GM23338 (cell line): Measurements from ENCODE around the gene C16orf86. TPM values are rescaled to one million over a fixed set of nuclear protein-coding genes. Genes with fewer than 3 reads are reported as not detected.

Experiments
- ATAC-seq: fragments of 200-7000 bp; cut with Tn5 transposase; 3 replicates; pipeline ENCODE4 v1.9.1; 2020
- DNase-seq: peaks from one replicate; pipeline ENCODE4 v3.0.0-alpha.2; 2015; ENCODE audit warnings: low spot score
- H2AFZ ChIP-seq: fragments of 200-600 bp; sonication (generic); 2 replicates; pipeline ENCODE4 v1.8.0; 2016; ENCODE audit warnings: antibody characterized with exemption, mild to moderate bottlenecking, moderate library complexity
- H3F3A ChIP-seq: fragments of 200-600 bp; sonication (generic); replicated peaks from 2 replicates; pipeline ENCODE4 v1.8.0; 2017; ENCODE audit warnings: antibody characterized with exemption, mixed run types, low read depth
- H3K27ac ChIP-seq: fragments of 200-600 bp; sonication (generic); 2 replicates; pipeline ENCODE4 v1.6.1; 2016; ENCODE audit warnings: low read depth
- H3K27me3 ChIP-seq: fragments of 200-600 bp; sonication (generic); 2 replicates; pipeline ENCODE4 v1.8.0; 2016; ENCODE audit warnings: mild to moderate bottlenecking, mixed run types, moderate library complexity; ENCODE audit not compliant: insufficient read depth
- H3K36me3 ChIP-seq: fragments of 200-600 bp; sonication (generic); 2 replicates; pipeline ENCODE4 v1.8.0; 2016; ENCODE audit warnings: mild to moderate bottlenecking; ENCODE audit not compliant: insufficient read depth
- H3K4me1 ChIP-seq: fragments of 200-600 bp; sonication (generic); 2 replicates; pipeline ENCODE4 v1.8.0; 2016; ENCODE audit warnings: mild to moderate bottlenecking, moderate library complexity; ENCODE audit not compliant: insufficient read depth
- H3K4me2 ChIP-seq: fragments of 200-600 bp; sonication (generic); 2 replicates; pipeline ENCODE4 v1.7.1; 2017; ENCODE audit warnings: mixed run types
- H3K4me3 ChIP-seq: fragments of 200-600 bp; sonication (generic); 2 replicates; pipeline ENCODE4 v1.6.1; 2016; ENCODE audit warnings: mixed run types
- H3K79me2 ChIP-seq: fragments of 200-600 bp; sonication (generic); replicated peaks from 2 replicates; pipeline ENCODE4 v1.8.0; 2017; ENCODE audit warnings: mild to moderate bottlenecking; ENCODE audit not compliant: insufficient read depth
- H3K9me2 ChIP-seq: fragments of 200-600 bp; sonication (generic); 2 replicates; pipeline ENCODE4 v1.8.0; 2017; ENCODE audit not compliant: insufficient read depth
- H4K20me1 ChIP-seq: fragments of 200-600 bp; sonication (generic); replicated peaks from 2 replicates; pipeline ENCODE4 v1.8.0; 2017; ENCODE audit warnings: mild to moderate bottlenecking; ENCODE audit not compliant: insufficient read depth
- H3K27ac Mint-ChIP-seq: 2 replicates; pipeline ENCODE4 v1.8.0; 2020; ENCODE audit warnings: inconsistent platforms, mild to moderate bottlenecking, moderate library complexity, mixed read lengths
- H3K27me3 Mint-ChIP-seq: 3 replicates; pipeline ENCODE4 v1.8.0; 2022; ENCODE audit warnings: low read depth, mild to moderate bottlenecking, moderate library complexity, mixed read lengths, inconsistent platforms; ENCODE audit not compliant: insufficient read depth, poor library complexity
- H3K36me3 Mint-ChIP-seq: 3 replicates; pipeline ENCODE4 v1.8.0; 2021; ENCODE audit warnings: low read depth, mild to moderate bottlenecking, inconsistent platforms, moderate library complexity, mixed read lengths
- H3K4me1 Mint-ChIP-seq: 3 replicates; pipeline ENCODE4 v1.8.0; 2020; ENCODE audit warnings: mild to moderate bottlenecking, inconsistent platforms, mixed read lengths
- H3K4me3 Mint-ChIP-seq: 3 replicates; pipeline ENCODE4 v1.8.0; 2021; ENCODE audit warnings: moderate library complexity, mild to moderate bottlenecking, inconsistent platforms, mixed read lengths
- H3K9me3 Mint-ChIP-seq: 3 replicates; pipeline ENCODE4 v1.8.0; 2020; ENCODE audit warnings: moderate library complexity, mild to moderate bottlenecking, inconsistent platforms, mixed read lengths
- CREB1 ChIP-seq: fragments of 250-450 bp; sonication (Bioruptor Pico); IDR thresholded peaks from 2 replicates; pipeline ENCODE4 v1.5.0; 2020; ENCODE audit warnings: low read depth, mild to moderate bottlenecking, moderate library complexity
- CTCF ChIP-seq, 2 experiments: fragments of 200-600 bp in 1 of 2; sonication (generic) in 1 of 2; conservative IDR thresholded peaks; 2 replicates each; pipeline versions ENCODE4 v1.5.1 to v1.6.1; 2016 to 2017; ENCODE audit warnings: antibody characterized with exemption in 2 of 2, low read depth in 2 of 2, mild to moderate bottlenecking in 2 of 2, moderate library complexity in 1 of 2
- ETS1 ChIP-seq: IDR thresholded peaks from 2 replicates; pipeline ENCODE4 v1.6.1; 2016; ENCODE audit warnings: antibody characterized with exemption
- EZH2 ChIP-seq: fragments of 200-600 bp; sonication (generic); IDR thresholded peaks from one replicate; pipeline ENCODE4 v1.8.0; 2017; ENCODE audit warnings: antibody characterized with exemption, mild to moderate bottlenecking, low read depth; ENCODE audit not compliant: unreplicated experiment
- EZH2phosphoT487 ChIP-seq: fragments of 200-600 bp; sonication (generic); IDR thresholded peaks from one replicate; pipeline ENCODE4 v1.8.1; 2018; ENCODE audit warnings: antibody characterized with exemption; ENCODE audit not compliant: unreplicated experiment
- JUNB ChIP-seq: IDR thresholded peaks from one replicate; pipeline ENCODE4 v1.6.1; 2016; ENCODE audit warnings: antibody characterized with exemption; ENCODE audit not compliant: unreplicated experiment
- NANOG ChIP-seq: IDR thresholded peaks from 2 replicates; pipeline ENCODE4 v1.6.1; 2016; ENCODE audit warnings: antibody characterized with exemption, borderline replicate concordance
- POLR2AphosphoS5 ChIP-seq: IDR thresholded peaks from 2 replicates; pipeline ENCODE4 v1.6.1; 2016; ENCODE audit warnings: antibody characterized with exemption, low read depth
- REST ChIP-seq: IDR thresholded peaks from one replicate; pipeline ENCODE4 v1.6.1; 2018; ENCODE audit warnings: antibody characterized with exemption; ENCODE audit not compliant: unreplicated experiment
- STAT1 ChIP-seq: IDR thresholded peaks from one replicate; pipeline ENCODE4 v1.6.1; 2016; ENCODE audit warnings: antibody characterized with exemption; ENCODE audit not compliant: unreplicated experiment
- ZNF114 ChIP-seq: fragments of 250-450 bp; sonication (Bioruptor Pico); IDR thresholded peaks from 2 replicates; pipeline ENCODE4 v1.5.0; 2020; ENCODE audit warnings: mild to moderate bottlenecking, moderate library complexity
- ZNF331 ChIP-seq: fragments of 250-450 bp; sonication (Bioruptor Pico); IDR thresholded peaks from 2 replicates; pipeline ENCODE4 v1.5.0; 2020; ENCODE audit warnings: low read depth, mild to moderate bottlenecking, moderate library complexity
- ZNF462 ChIP-seq: fragments of 250-450 bp; sonication (Bioruptor Pico); IDR thresholded peaks from 2 replicates; pipeline ENCODE4 v1.5.0; 2020; ENCODE audit warnings: mild to moderate bottlenecking, moderate library complexity
- polyA plus RNA-seq: library from polyadenylated mRNA; unstranded; fragments of >200 nt; fragmentation: Nextera tagmentation; extraction: Ambion mirVana; gene quantifications from 2 replicates; pipeline ENCODE4 v1.2.1, GENCODE V29; 2016
- total RNA-seq: library from RNA; depleted of rRNA; stranded (reverse); fragments of >200 nt; shearing (Covaris generic); gene quantifications from 2 replicates; pipeline ENCODE4 v1.2.3, GENCODE V29; 2014

C16orf86 gene
- total and polyA plus RNA-seq, 2 experiments from 2014 or later, result 0.87 to 1.1 TPM

GRCh38 chr16:67651039-67651438 is 15.6 kb upstream of the C16orf86 start:
- Mint-ChIP-seq H3K36me3 (peaks cover 9% of the 10 kb centered on the region; the same call in 1 of the 3 replicates), H3K27me3 (peaks cover 76% of the 10 kb centered on the region), H3K27ac (no peak overlapping the region), H3K4me3 (no peak overlapping the region; the same call in 2 of the 3 replicates), H3K9me3 (no peaks in the 10 kb centered on the region), H3K4me1 (peaks cover 13% of the 10 kb centered on the region)
- Histone ChIP-seq H3F3A (peaks cover 6% of the 10 kb centered on the region; the same call in 1 of the 2 replicates), H3K4me1 (no peaks in the 10 kb centered on the region; the same call in 1 of the 2 replicates), H3K79me2 (no peaks in the 10 kb centered on the region), H3K4me2 (no peak overlapping the region), H2AFZ (no peak overlapping the region), H3K36me3 (no peaks in the 10 kb centered on the region), H3K27ac (no peak overlapping the region), H4K20me1 (no peaks in the 10 kb centered on the region; the same call in 1 of the 2 replicates), H3K9me2 (no peaks in the 10 kb centered on the region), H3K27me3 (peaks cover 77% of the 10 kb centered on the region), H3K4me3 (no peak overlapping the region)
- ATAC-seq (no peak), DNase-seq (no peak)
- no peak for TF ChIP-seq NANOG
- no peak for TF ChIP-seq STAT1
- TF ChIP-seq ZNF331 (CRISPR knock-in tag), result no peak
- no peak for TF ChIP-seq CREB1 (CRISPR knock-in tag)
- TF ChIP-seq REST, result no peak
- no peak for TF ChIP-seq ETS1
- TF ChIP-seq ZNF114 (CRISPR knock-in tag), result no peak
- TF ChIP-seq EZH2phosphoT487, result no peak
- TF ChIP-seq CTCF (conservative IDR thresholded peaks at IDR 0.05; ENCODE audit: low read depth in 2 of 2), result no peak
- TF ChIP-seq EZH2, result no peak
- no peak for TF ChIP-seq ZNF462 (CRISPR knock-in tag)
- TF ChIP-seq POLR2AphosphoS5, result no peak
- TF ChIP-seq JUNB, result no peak
